ENCODE data around the gene CCDC150. TPM values are rescaled to one million over a fixed set of nuclear protein-coding genes. Genes with fewer than 3 reads are reported as not detected.

Gene CCDC150
- total and polyA plus RNA-seq, 2 of the 8 experiments (the other 6 are each of a cell fraction or from before 2014, with no cell fraction given) = 8.3 to 31.9 TPM

- no peak for TF ChIP-seq TAF7 (optimal IDR thresholded peaks at IDR 0.05; ENCODE audit: borderline replicate concordance, low read depth, low read length)
- TF ChIP-seq NRF1 (IDR thresholded peaks at IDR 0.05; ENCODE audit: low read depth, low read length) = no peak
- TF ChIP-seq USF2 (IDR thresholded peaks at IDR 0.05; ENCODE audit: low read length) = no peak
Observed at GRCh38 chr2:196767101-196767500, 127.6 kb downstream of the CCDC150 start (continued).

Small RNA genes within 50 kb of the gene (small RNA-seq; reads per million reads assigned to genes)
- gene RF00424 (ENCODE audit: insufficient read depth) = not detected

Other genes with a start within 250 kb of the CCDC150 start
- 3.6 and 5.1 TPM in 2 replicates for gene HECW2, start 46.2 kb upstream of the CCDC150 start, total RNA-seq (2021; fragmentation: NEBNext Ultra II Directional; extraction: Animal tissue kit (Norgen Biotek cat#: 25700))
- 1.2 TPM in 2 replicates for gene HECW2, start 46.2 kb upstream of the CCDC150 start, polyA plus RNA-seq (2011; rRNA removed)
- gene GTF3C3, start 160.0 kb downstream of the CCDC150 start, total RNA-seq (2021; fragmentation: NEBNext Ultra II Directional; extraction: Animal tissue kit (Norgen Biotek cat#: 25700)) = 47.5 and 52.2 TPM in 2 replicates
- 11.7 and 19.6 TPM in 2 replicates for gene GTF3C3, start 160.0 kb downstream of the CCDC150 start, polyA plus RNA-seq (2011; rRNA removed)
- gene C2orf66, start 169.6 kb downstream of the CCDC150 start, total RNA-seq (2021; fragmentation: NEBNext Ultra II Directional; extraction: Animal tissue kit (Norgen Biotek cat#: 25700)) = not detected in 2 replicates
- gene C2orf66, start 169.6 kb downstream of the CCDC150 start, polyA plus RNA-seq (2011; rRNA removed) = not detected in 2 replicates